A549 (cell line): Measurements from ENCODE around the gene VPS37D.

Experiments
- CHD2 ChIP-seq: fragments of 150-350 bp; IDR thresholded peaks from 2 replicates; pipeline ENCODE4 v1.6.1; 2014; ENCODE audit warnings: low read length; ENCODE audit not compliant: partially characterized antibody
- EP300 ChIP-seq, 2 experiments: fragments of >200 bp; sonication (Bioruptor Twin); formaldehyde crosslinking; IDR thresholded peaks; 2 replicates in 1 of 2; 3 replicates in 1 of 2; pipeline ENCODE4 v1.6.1; 2016 to 2017
- FOSL2 ChIP-seq, 2 experiments: fragments of 450-650 bp in 1 of 2; fragments of >200 bp in 1 of 2; sonication (Bioruptor Twin) in 1 of 2; formaldehyde crosslinking; IDR thresholded peaks; 2 replicates each; pipeline versions ENCODE4 v1.5.0 to v1.6.1; 2016 to 2020; ENCODE audit warnings: mild to moderate bottlenecking in 1 of 2, moderate library complexity in 1 of 2
- HDAC2 ChIP-seq: fragments of 200-600 bp; sonication (generic); IDR thresholded peaks from 2 replicates; pipeline ENCODE4 v1.6.1; 2016
- MYC ChIP-seq: IDR thresholded peaks from 2 replicates; pipeline ENCODE4 v1.6.1; 2012; ENCODE audit warnings: mild to moderate bottlenecking, inconsistent platforms, low read length, improper control_type of control experiment, borderline replicate concordance
- POLR2A ChIP-seq: IDR thresholded peaks from 2 replicates; pipeline ENCODE4 v1.6.1; 2012; ENCODE audit warnings: mild to moderate bottlenecking, low read length
- RFX5 ChIP-seq: fragments of 450-650 bp; IDR thresholded peaks from 2 replicates; pipeline ENCODE4 v1.7.1; 2014; ENCODE audit warnings: antibody characterized with exemption, mild to moderate bottlenecking, moderate library complexity
- TF ChIP-seq, protein P1 (sequence below): fragments of >200 bp; sonication (Bioruptor Twin); formaldehyde crosslinking; IDR thresholded peaks from 3 replicates; pipeline ENCODE4 v1.5.1; 2016
- TF ChIP-seq, protein P2 (sequence below): IDR thresholded peaks from 2 replicates; pipeline ENCODE4 v1.6.1; 2012

DNA sequence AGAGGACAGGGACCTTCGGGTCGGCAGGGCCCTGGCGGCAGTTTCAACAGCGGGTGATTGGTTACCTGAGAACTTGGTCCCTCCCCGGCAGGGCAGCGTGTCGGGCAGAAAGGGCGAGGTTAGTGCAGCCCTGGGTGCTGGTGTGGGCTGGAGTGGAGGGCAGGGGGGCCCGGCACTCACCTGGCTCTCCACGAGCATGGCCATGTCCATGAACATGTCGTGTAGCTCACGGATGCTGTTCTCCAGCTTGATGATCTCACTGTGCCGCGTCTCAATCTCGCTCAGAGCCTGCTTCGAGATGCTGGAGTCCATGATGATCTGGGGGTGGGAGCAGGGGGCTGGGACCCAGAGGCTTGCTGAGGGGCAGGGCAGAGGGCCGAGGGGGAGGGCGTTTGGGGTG, 35.0 kb downstream of the VPS37D start:
- no peak for TF ChIP-seq POLR2A
- TF ChIP-seq, protein P1, sequence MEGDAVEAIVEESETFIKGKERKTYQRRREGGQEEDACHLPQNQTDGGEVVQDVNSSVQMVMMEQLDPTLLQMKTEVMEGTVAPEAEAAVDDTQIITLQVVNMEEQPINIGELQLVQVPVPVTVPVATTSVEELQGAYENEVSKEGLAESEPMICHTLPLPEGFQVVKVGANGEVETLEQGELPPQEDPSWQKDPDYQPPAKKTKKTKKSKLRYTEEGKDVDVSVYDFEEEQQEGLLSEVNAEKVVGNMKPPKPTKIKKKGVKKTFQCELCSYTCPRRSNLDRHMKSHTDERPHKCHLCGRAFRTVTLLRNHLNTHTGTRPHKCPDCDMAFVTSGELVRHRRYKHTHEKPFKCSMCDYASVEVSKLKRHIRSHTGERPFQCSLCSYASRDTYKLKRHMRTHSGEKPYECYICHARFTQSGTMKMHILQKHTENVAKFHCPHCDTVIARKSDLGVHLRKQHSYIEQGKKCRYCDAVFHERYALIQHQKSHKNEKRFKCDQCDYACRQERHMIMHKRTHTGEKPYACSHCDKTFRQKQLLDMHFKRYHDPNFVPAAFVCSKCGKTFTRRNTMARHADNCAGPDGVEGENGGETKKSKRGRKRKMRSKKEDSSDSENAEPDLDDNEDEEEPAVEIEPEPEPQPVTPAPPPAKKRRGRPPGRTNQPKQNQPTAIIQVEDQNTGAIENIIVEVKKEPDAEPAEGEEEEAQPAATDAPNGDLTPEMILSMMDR = no peak
- TF ChIP-seq EP300 (IDR thresholded peaks at IDR 0.05) = no peak
- TF ChIP-seq HDAC2 = no peak
- TF ChIP-seq MYC = no peak
- TF ChIP-seq, protein P2, sequence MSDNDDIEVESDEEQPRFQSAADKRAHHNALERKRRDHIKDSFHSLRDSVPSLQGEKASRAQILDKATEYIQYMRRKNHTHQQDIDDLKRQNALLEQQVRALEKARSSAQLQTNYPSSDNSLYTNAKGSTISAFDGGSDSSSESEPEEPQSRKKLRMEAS = no peak
- no peak for TF ChIP-seq RFX5
- TF ChIP-seq FOSL2 (IDR thresholded peaks at IDR 0.05) = no peak
- TF ChIP-seq FOSL2 (CRISPR knock-in tag; IDR thresholded peaks at IDR 0.05) = no peak
- no peak for TF ChIP-seq CHD2
